ENCODE measurements around the gene ERFE. TPM values are rescaled to one million over a fixed set of nuclear protein-coding genes. Genes with fewer than 3 reads are reported as not detected.

The ERFE gene
- total and polyA plus RNA-seq, 12 donors: 0.11 to 1.3 (median 0.64) TPM; not detected in 7

- H3K27me3 ChIP-seq: peaks cover 8 to 28% (median 27%) of the 10 kb centered on the region in 7 donors
- no peak for TF ChIP-seq CTCF (IDR thresholded peaks at IDR 0.05)
- 77 to 80% methylated on average over 18 of the region's 18 CpGs for WGBS, 2 donors
- peaks cover 0 to 35% (median 10%) of the 10 kb centered on the region in 9 donors for H3K4me1 ChIP-seq
- DNase-seq: peak in 1 of 2 donors; percentile 12
- H3K4me3 ChIP-seq: no peak overlapping the region
- no peaks in the 10 kb centered on the region for H3K9me3 ChIP-seq
- intact Hi-C loops (cut with DNase I): no loop called here
- H3K36me3 ChIP-seq: peaks cover 0 to 4% (median 0%) of the 10 kb centered on the region in 9 donors
- peak in 1 of 8 donors; percentile 8 for ATAC-seq
- peak overlapping the region in 5 of 10 donors; percentile 3 to 60 (median 28) for H3K27ac ChIP-seq
Measured at GRCh38 chr2:238155761-238156694, 2.7 kb upstream of the ERFE start.

- peaks cover 8 to 38% (median 34%) of the 10 kb centered on the region in 7 donors for H3K27me3 ChIP-seq
- no peak for TF ChIP-seq CTCF (IDR thresholded peaks at IDR 0.05)
- WGBS, 2 donors: 78 to 79% methylated on average over 14 of the region's 14 CpGs
- no peaks in the 10 kb centered on the region for H3K9me3 ChIP-seq
- H3K36me3 ChIP-seq: no peaks in the 10 kb centered on the region
- H3K27ac ChIP-seq: no peak overlapping the region
- H3K4me1 ChIP-seq: peaks cover 0 to 35% (median 10%) of the 10 kb centered on the region in 9 donors
- intact Hi-C loops (cut with DNase I): no loop called here
- ATAC-seq: no peak
- DNase-seq: peak in 1 of 2 donors; percentile 3
- no peak overlapping the region for H3K4me3 ChIP-seq
Measured at GRCh38 chr2:238157506-238158017, 1.2 kb upstream of the ERFE start.

- 60 to 65% methylated on average over 21 of the region's 21 CpGs for WGBS, 2 donors
- intact Hi-C loops (cut with DNase I): no loop called here
- no peak for ATAC-seq
- Histone ChIP-seq H3K4me3 (peak overlapping the region in 1 of 10 donors; percentile 8), H3K27me3 (peaks cover 8 to 41% (median 38%) of the 10 kb centered on the region in 7 donors), H3K36me3 (no peaks in the 10 kb centered on the region), H3K4me1 (peaks cover 0 to 35% (median 10%) of the 10 kb centered on the region in 9 donors), H3K9me3 (no peaks in the 10 kb centered on the region), H3K27ac (no peak overlapping the region)
- DNase-seq: no peak
- TF ChIP-seq CTCF (IDR thresholded peaks at IDR 0.05): no peak
Measured at GRCh38 chr2:238158018-238158508, 707 bp upstream of the ERFE start.

- Histone ChIP-seq H3K27ac (no peak overlapping the region), H3K36me3 (no peaks in the 10 kb centered on the region), H3K27me3 (peaks cover 8 to 52% (median 48%) of the 10 kb centered on the region in 7 donors), H3K4me3 (peak overlapping the region in 8 of 10 donors; percentile 8 to 42 (median 31)), H3K9me3 (no peaks in the 10 kb centered on the region), H3K4me1 (peaks cover 0 to 35% (median 10%) of the 10 kb centered on the region in 9 donors)
- TF ChIP-seq CTCF (IDR thresholded peaks at IDR 0.05): no peak
- intact Hi-C loops (cut with DNase I): no loop called here
- DNase-seq (peak; percentile 3 to 12), ATAC-seq (no peak)
- WGBS, 2 donors: 3% methylated on average over 40 to 52 of the region's 52 CpGs
Measured at GRCh38 chr2:238159071-238159539, 335 bp downstream of the ERFE start.
